Mucosa of descending colon (tissue), 3 donors: ENCODE measurements around the gene SPIRE1. TPM values are rescaled to one million over a fixed set of nuclear protein-coding genes. Genes with fewer than 3 reads are reported as not detected.

Experiments
- ATAC-seq: fragments of 200-7000 bp; cut with Tn5 transposase; one replicate; pipeline ENCODE4 v1.9.1; 2020; ENCODE audit warnings: mild to moderate bottlenecking, moderate library complexity
- DNase-seq, 3 donors: peaks; one replicate each; pipeline ENCODE4 v3.0.0-alpha.2; 2020
- H3K36me3 ChIP-seq: fragments of 200-600 bp; one replicate; pipeline ENCODE4 v1.8.0; 2021; ENCODE audit warnings: low read depth, mild to moderate bottlenecking
- H3K4me1 ChIP-seq: fragments of 200-600 bp; one replicate; pipeline ENCODE4 v1.8.0; 2021; ENCODE audit warnings: low read depth, mild to moderate bottlenecking
- H3K4me3 ChIP-seq: fragments of 200-600 bp; one replicate; pipeline ENCODE4 v1.8.0; 2021; ENCODE audit warnings: mild to moderate bottlenecking
- H3K9me3 ChIP-seq: fragments of 200-600 bp; one replicate; pipeline ENCODE4 v1.8.0; 2021; ENCODE audit warnings: mild to moderate bottlenecking
- CTCF ChIP-seq: fragments of 200-600 bp; IDR thresholded peaks from one replicate; pipeline ENCODE4 v1.8.0; 2022; ENCODE audit warnings: antibody characterized with exemption, mild to moderate bottlenecking
- intact Hi-C, 2 donors: fragments of 100-400 bp; cut with DNase I in 1 of 2; cut with micrococcal nuclease in 1 of 2; formaldehyde crosslinking; loops; one replicate each; pipeline versions ENCODE4 v1.11.0 to v1.11.1; 2022; cut with DNase I, micrococcal nuclease
- total RNA-seq, 3 donors: library from RNA; stranded (reverse); fragmentation: NEBNext Ultra II Directional in 2 of 3; extraction: Animal tissue kit (Norgen Biotek cat#: 25700) in 2 of 3; gene quantifications; one replicate each; pipeline versions ENCODE4 v1.2.1 to v1.2.4, GENCODE V29; 2021 to 2023
- donor health status: DM: no; HTN: no; CAD: no; lungs with moderate emphysema.
- donor health status: DM: no; HTN: no; CAD: no.
- donor health status: DM: no; HTN: yes; CAD: no.

The SPIRE1 gene
- total RNA-seq, 3 donors from 2014 or later = 4.7 to 32.8 (median 5.1) TPM

GRCh38 chr18:12429556-12429955 is 228.4 kb downstream of the SPIRE1 start:
- H3K4me3 ChIP-seq = no peak overlapping the region
- H3K36me3 ChIP-seq = no peaks in the 10 kb centered on the region
- H3K4me1 ChIP-seq = no peaks in the 10 kb centered on the region
- no peaks in the 10 kb centered on the region for H3K9me3 ChIP-seq
- intact Hi-C loops = no loop called here
- no peak for TF ChIP-seq CTCF
- DNase-seq = no peak
- no peak for ATAC-seq

- intact Hi-C loops = no loop called here
- no peaks in the 10 kb centered on the region for H3K4me1 ChIP-seq
Observed at GRCh38 chr18:12428923-12429322, 229.0 kb downstream of the SPIRE1 start.

GRCh38 chr18:12426924-12427323 is 231.0 kb downstream of the SPIRE1 start:
- H3K4me3 ChIP-seq = no peak overlapping the region
- DNase-seq (no peak), ATAC-seq (no peak)
- intact Hi-C loops = no loop called here
- no peaks in the 10 kb centered on the region for H3K9me3 ChIP-seq
- no peaks in the 10 kb centered on the region for H3K36me3 ChIP-seq
- no peaks in the 10 kb centered on the region for H3K4me1 ChIP-seq
- no peak for TF ChIP-seq CTCF

More at GRCh38 chr18:12428923-12429322, 229.0 kb downstream of the SPIRE1 start:
- no peak for TF ChIP-seq CTCF
- H3K36me3 ChIP-seq = no peaks in the 10 kb centered on the region
- no peaks in the 10 kb centered on the region for H3K9me3 ChIP-seq
- no peak overlapping the region for H3K4me3 ChIP-seq
- DNase-seq (no peak), ATAC-seq (no peak)

- peaks cover 5% of the 10 kb centered on the region for H3K4me1 ChIP-seq
- no peak for DNase-seq
- TF ChIP-seq CTCF = no peak
- H3K36me3 ChIP-seq = no peaks in the 10 kb centered on the region
- intact Hi-C loops = no loop called here
- no peaks in the 10 kb centered on the region for H3K9me3 ChIP-seq
- no peak overlapping the region for H3K4me3 ChIP-seq
- ATAC-seq = no peak
Observed at GRCh38 chr18:12424252-12424651, 233.7 kb downstream of the SPIRE1 start.

- no peak for TF ChIP-seq CTCF
- Histone ChIP-seq H3K4me3 (no peak overlapping the region), H3K36me3 (no peaks in the 10 kb centered on the region), H3K9me3 (no peaks in the 10 kb centered on the region), H3K4me1 (peaks cover 5% of the 10 kb centered on the region)
- ATAC-seq (no peak), DNase-seq (no peak)
- intact Hi-C loops = no loop called here
Observed at GRCh38 chr18:12423820-12424219, 234.1 kb downstream of the SPIRE1 start.

GRCh38 chr18:12423393-12423792 is 234.5 kb downstream of the SPIRE1 start:
- intact Hi-C loops = no loop called here
- no peak for TF ChIP-seq CTCF
- H3K4me3 ChIP-seq = no peak overlapping the region
- DNase-seq (no peak), ATAC-seq (no peak)
- H3K9me3 ChIP-seq = no peaks in the 10 kb centered on the region
- H3K4me1 ChIP-seq = peaks cover 5% of the 10 kb centered on the region
- no peaks in the 10 kb centered on the region for H3K36me3 ChIP-seq
